NCI-H446 (cell line): Measurements from ENCODE around the gene CMTM4.
A peak's percentile ranks its signal among the peaks of the same experiment; 100 is the strongest.
"Not testable (repeated sequence)": the region's sequence is repeated elsewhere in the genome, so short reads cannot be mapped to it uniquely, and the experiment has no call there.

Experiments used
- DNase-seq, 2 experiments: peaks; one replicate each; lab custom pipeline; 2025; lab: John Stamatoyannopoulos, UW

The CMTM4 gene

GRCh38 chr16:66673691-66674090, 22.9 kb downstream of the CMTM4 start:
- no peak for DNase-seq

- DNase-seq: no peak
Measured at GRCh38 chr16:66670691-66671388, 25.7 kb downstream of the CMTM4 start.

GRCh38 chr16:66668777-66669444, 27.6 kb downstream of the CMTM4 start:
- DNase-seq: no peak

- no peak for DNase-seq
Measured at GRCh38 chr16:66667944-66668343, 28.6 kb downstream of the CMTM4 start.

GRCh38 chr16:66662445-66663194, 33.9 kb downstream of the CMTM4 start:
- DNase-seq: no peak

- not testable (repeated sequence) for DNase-seq
Measured at GRCh38 chr16:66661671-66662346, 34.7 kb downstream of the CMTM4 start.

GRCh38 chr16:66661210-66661560, 35.4 kb downstream of the CMTM4 start:
- DNase-seq: no peak

GRCh38 chr16:66660422-66661209, 35.9 kb downstream of the CMTM4 start:
- no peak for DNase-seq

GRCh38 chr16:66658860-66659190, 37.7 kb downstream of the CMTM4 start:
- DNase-seq: no peak

GRCh38 chr16:66658143-66658859, 38.2 kb downstream of the CMTM4 start:
- DNase-seq: no peak

- no peak for DNase-seq
Measured at GRCh38 chr16:66656547-66656946, 40.0 kb downstream of the CMTM4 start.

- no peak for DNase-seq
Measured at GRCh38 chr16:66653581-66654350, 42.8 kb downstream of the CMTM4 start.

- DNase-seq: no peak
Measured at GRCh38 chr16:66652661-66653360, 43.7 kb downstream of the CMTM4 start.

GRCh38 chr16:66651965-66652364, 44.6 kb downstream of the CMTM4 start:
- DNase-seq: no peak

GRCh38 chr16:66651474-66651765, 45.1 kb downstream of the CMTM4 start:
- DNase-seq: no peak

- peak; percentile 50 to 76 for DNase-seq
Measured at GRCh38 chr16:66650707-66651473, 45.7 kb downstream of the CMTM4 start.

- DNase-seq: no peak
Measured at GRCh38 chr16:66649636-66650205, 46.8 kb downstream of the CMTM4 start.

GRCh38 chr16:66649167-66649566, 47.4 kb downstream of the CMTM4 start:
- DNase-seq: no peak

GRCh38 chr16:66647866-66648265, 48.7 kb downstream of the CMTM4 start:
- no peak for DNase-seq
